Measurements from ENCODE around the gene STK40. TPM values are rescaled to one million over a fixed set of nuclear protein-coding genes. Genes with fewer than 3 reads are reported as not detected.

STK40 gene
- total and polyA plus RNA-seq, 9 of the 15 experiments (the other 6 are each of a cell fraction or from before 2014, with no cell fraction given): 0.69 to 94.3 (median 39.1) TPM

GRCh38 chr1:36385410-36386264 lies at the start of gene STK40 (continued):
- TF ChIP-seq, protein P1, sequence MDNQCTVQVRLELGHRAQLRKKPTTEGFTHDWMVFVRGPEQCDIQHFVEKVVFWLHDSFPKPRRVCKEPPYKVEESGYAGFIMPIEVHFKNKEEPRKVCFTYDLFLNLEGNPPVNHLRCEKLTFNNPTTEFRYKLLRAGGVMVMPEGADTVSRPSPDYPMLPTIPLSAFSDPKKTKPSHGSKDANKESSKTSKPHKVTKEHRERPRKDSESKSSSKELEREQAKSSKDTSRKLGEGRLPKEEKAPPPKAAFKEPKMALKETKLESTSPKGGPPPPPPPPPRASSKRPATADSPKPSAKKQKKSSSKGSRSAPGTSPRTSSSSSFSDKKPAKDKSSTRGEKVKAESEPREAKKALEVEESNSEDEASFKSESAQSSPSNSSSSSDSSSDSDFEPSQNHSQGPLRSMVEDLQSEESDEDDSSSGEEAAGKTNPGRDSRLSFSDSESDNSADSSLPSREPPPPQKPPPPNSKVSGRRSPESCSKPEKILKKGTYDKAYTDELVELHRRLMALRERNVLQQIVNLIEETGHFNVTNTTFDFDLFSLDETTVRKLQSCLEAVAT (IDR thresholded peaks at IDR 0.05): peak in 1 of 2 experiments; percentile 88; a peak in 1 of 4 replicates
- TF ChIP-seq CHD4 (IDR thresholded peaks at IDR 0.05; ENCODE audit: insufficient read depth, insufficient replicate concordance, low read depth, low read length, poor library complexity, severe bottlenecking) (no peak), EHMT2 (IDR thresholded peaks at IDR 0.05) (no peak), LARP7 (IDR thresholded peaks at IDR 0.05) (no peak), KDM1A (IDR thresholded peaks at IDR 0.05) (no peak), ZBTB40 (IDR thresholded peaks at IDR 0.05) (peak; percentile 83), ZBTB40 (CRISPR knock-in tag; IDR thresholded peaks at IDR 0.05) (no peak), NFE2L1 (tag; IDR thresholded peaks at IDR 0.05; ENCODE audit: borderline replicate concordance, low read depth) (no peak), ZNF354B (CRISPR knock-in tag; IDR thresholded peaks at IDR 0.05) (no peak), DNMT1 (IDR thresholded peaks at IDR 0.05) (0 out of 2 replicates have a peak, but pooled peaks have one; percentile 85), XRCC3 (IDR thresholded peaks at IDR 0.05) (no peak), KLF6 (CRISPR knock-in tag; IDR thresholded peaks at IDR 0.05; ENCODE audit: borderline replicate concordance) (peak; percentile 62; the same call in 1 of the 2 replicates), BACH1 (tag; IDR thresholded peaks at IDR 0.05) (no peak), MAFG (tag; conservative IDR thresholded peaks at IDR 0.05) (no peak), ZKSCAN8 (CRISPR knock-in tag; IDR thresholded peaks at IDR 0.05) (no peak), HDGF (IDR thresholded peaks at IDR 0.05) (no peak), MTA2 (IDR thresholded peaks at IDR 0.05; ENCODE audit: low read depth) (no peak), KDM4B (IDR thresholded peaks at IDR 0.05; ENCODE audit: borderline replicate concordance in 2 of 2, low read depth in 1 of 2) (no peak; a peak in 1 of 4 replicates)
